Stimulated activated memory B cell treated with anti-CD40 and anti-IgM and Interleukin-4, amounts not matched to agents 10 μg/mL and 1 μg/mL and 100 μg/mL, for 72 hours (primary cell): ENCODE data around the gene EXD3.
A peak's percentile ranks its signal among the peaks of the same experiment; 100 is the strongest.

Experiments
- ATAC-seq: fragments of 150-1000 bp; cut with Tn5 transposase; 2 replicates; pipeline ENCODE4 v1.10.0; 2021
- H3K27ac Mint-ChIP-seq: one replicate; pipeline ENCODE4 v1.8.0; 2022; ENCODE audit warnings: mild to moderate bottlenecking, mixed read lengths
- H3K27me3 Mint-ChIP-seq: one replicate; pipeline ENCODE4 v1.8.0; 2022; ENCODE audit warnings: mixed read lengths
- H3K36me3 Mint-ChIP-seq: one replicate; pipeline ENCODE4 v1.8.0; 2022; ENCODE audit warnings: mixed read lengths
- H3K4me1 Mint-ChIP-seq: one replicate; pipeline ENCODE4 v1.8.0; 2022; ENCODE audit warnings: mixed read lengths
- H3K4me3 Mint-ChIP-seq: one replicate; pipeline ENCODE4 v1.8.0; 2022; ENCODE audit warnings: mild to moderate bottlenecking, moderate library complexity, mixed read lengths
- H3K9me3 Mint-ChIP-seq: one replicate; pipeline ENCODE4 v1.8.0; 2022; ENCODE audit warnings: mixed read lengths

Gene EXD3

GRCh38 chr9:137461316-137461662, 38.3 kb upstream of the EXD3 start:
- Mint-ChIP-seq H3K4me1 (peaks cover 26% of the 10 kb centered on the region), H3K9me3 (no peaks in the 10 kb centered on the region), H3K27ac (peak overlapping the region; percentile 77), H3K4me3 (peak overlapping the region; percentile 26), H3K27me3 (no peaks in the 10 kb centered on the region), H3K36me3 (peaks cover 7% of the 10 kb centered on the region)
- ATAC-seq, result no peak

DNA sequence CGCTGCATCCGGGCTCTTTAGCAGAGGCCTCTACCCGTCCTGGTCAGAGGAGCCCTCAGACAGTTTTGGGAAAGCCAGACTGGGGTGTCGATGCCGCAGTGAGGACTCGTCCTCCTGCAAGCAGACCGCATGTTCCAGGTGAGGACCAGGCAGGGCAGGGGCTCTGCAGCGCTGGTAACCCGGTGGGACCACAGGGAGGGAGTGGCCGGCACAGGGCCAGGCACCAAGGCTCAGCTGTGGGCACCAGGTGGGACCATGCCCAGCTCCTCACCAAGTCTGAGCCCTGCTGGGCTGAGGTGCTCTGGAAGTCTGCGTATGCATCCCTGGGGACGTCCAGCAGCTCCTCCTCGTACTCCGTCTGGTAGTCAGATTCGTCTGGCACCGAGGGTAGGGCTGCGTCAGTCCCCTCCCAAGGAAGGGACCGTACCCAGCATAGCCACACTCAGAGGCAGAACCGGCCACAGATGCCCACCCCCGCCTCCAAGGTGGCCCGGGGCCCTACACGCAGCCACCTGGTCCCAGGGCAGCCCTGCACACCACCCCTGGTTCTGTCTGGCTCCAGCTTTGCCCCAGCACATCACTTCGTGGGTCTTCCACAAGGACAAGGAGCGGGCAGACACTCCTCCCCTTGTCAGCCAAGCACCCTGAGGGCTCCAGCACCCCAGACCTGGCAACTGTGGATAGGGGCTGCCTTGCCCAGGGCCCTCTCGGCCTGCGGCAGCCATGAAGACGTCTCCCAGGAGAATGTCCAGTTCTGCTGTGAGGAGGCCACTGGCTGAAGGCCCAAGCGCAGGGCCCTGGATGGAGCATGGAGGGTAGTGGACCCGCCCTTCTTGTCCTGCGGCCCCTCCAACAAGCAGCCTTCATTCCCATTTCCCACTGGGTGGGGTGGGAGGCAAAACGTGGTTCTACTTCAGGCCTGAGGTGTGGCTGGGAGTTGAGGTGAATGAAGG, 37.7 kb upstream of the EXD3 start:
- Mint-ChIP-seq H3K27ac (peak overlapping the region; percentile 77), H3K4me1 (peaks cover 32% of the 10 kb centered on the region), H3K4me3 (peak overlapping the region; percentile 26), H3K9me3 (no peaks in the 10 kb centered on the region), H3K36me3 (peaks cover 13% of the 10 kb centered on the region), H3K27me3 (no peaks in the 10 kb centered on the region)
- no peak for ATAC-seq

GRCh38 chr9:137459601-137460362, 36.8 kb upstream of the EXD3 start:
- Mint-ChIP-seq H3K9me3 (no peaks in the 10 kb centered on the region), H3K27ac (peak overlapping the region; percentile 62), H3K27me3 (no peaks in the 10 kb centered on the region), H3K36me3 (peaks cover 14% of the 10 kb centered on the region), H3K4me1 (peaks cover 37% of the 10 kb centered on the region), H3K4me3 (peak overlapping the region; percentile 65)
- no peak for ATAC-seq

GRCh38 chr9:137459152-137459600, 36.2 kb upstream of the EXD3 start, which contains the start of gene NSMF:
NSMF (minus strand) TSS chr9:137459334; CDS start chr9:137459102, 232 bp downstream.
- H3K4me3 Mint-ChIP-seq, result peak within 1 kb of the TSS; percentile 65
- H3K4me1 Mint-ChIP-seq, result peaks cover 44% of the 10 kb centered on the region
- peak; percentile 84 for ATAC-seq

DNA sequence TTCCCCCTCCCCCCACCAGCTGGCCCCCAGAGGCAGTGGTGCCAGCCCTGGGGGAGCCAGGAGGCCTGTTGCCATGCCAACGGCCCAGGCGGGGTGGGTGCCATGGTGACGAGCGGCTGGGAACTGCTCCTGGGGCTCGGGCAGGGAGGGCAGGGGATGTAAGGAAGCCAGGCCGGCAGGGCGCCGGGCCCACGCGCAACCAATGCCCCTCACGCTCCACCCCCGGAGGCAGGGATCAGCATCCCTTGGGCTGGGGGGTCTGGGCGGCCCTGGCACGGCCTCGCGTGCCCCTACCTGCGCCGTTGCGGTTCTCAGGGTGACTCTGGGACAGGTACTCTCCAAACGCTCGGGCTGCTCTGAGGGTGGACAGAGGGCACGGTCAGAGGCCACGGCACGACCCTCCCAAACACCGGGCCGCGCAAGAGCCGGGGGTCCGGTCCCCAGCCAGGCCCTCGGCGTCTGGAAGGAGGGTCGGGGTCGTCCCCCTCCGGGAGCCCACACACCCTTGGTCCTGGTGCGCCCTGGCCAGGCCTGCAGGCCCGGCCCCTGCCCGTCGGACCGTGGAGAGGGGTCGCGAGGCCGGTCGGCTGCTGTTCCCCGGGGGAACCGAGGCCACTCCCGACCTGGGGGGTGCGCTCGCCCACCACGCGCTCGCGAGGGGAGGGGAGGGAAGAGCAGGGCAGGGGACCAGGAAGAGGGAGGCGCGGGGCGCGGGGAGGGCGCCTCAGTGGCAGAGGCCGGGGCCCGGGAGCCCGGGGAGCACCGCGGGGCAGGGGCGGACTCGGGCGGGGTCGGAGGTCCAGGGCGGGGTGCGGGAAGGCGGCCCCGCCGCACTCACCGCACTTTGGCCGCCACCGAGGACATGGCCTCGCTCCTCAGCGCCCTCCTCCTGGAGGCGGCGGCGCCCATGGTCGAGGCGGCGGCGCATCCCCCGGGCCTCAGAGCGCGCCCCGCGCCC, 35.5 kb upstream of the EXD3 start:
- Mint-ChIP-seq H3K27me3 (no peaks in the 10 kb centered on the region), H3K4me1 (peaks cover 48% of the 10 kb centered on the region), H3K36me3 (peaks cover 14% of the 10 kb centered on the region), H3K9me3 (no peaks in the 10 kb centered on the region), H3K27ac (no peak overlapping the region), H3K4me3 (peak overlapping the region; percentile 47)
- ATAC-seq, result peak; percentile 5

More at GRCh38 chr9:137459152-137459600, 36.2 kb upstream of the EXD3 start, which contains the start of gene NSMF:
- Mint-ChIP-seq H3K27ac (peak within 1 kb of the TSS; percentile 62), H3K27me3 (no peaks in the 10 kb centered on the region), H3K36me3 (peaks cover 14% of the 10 kb centered on the region), H3K9me3 (no peaks in the 10 kb centered on the region)

GRCh38 chr9:137457406-137458193, 34.6 kb upstream of the EXD3 start:
- no peak overlapping the region for H3K27ac Mint-ChIP-seq
- no peaks in the 10 kb centered on the region for H3K27me3 Mint-ChIP-seq
- no peaks in the 10 kb centered on the region for H3K9me3 Mint-ChIP-seq
- H3K4me1 Mint-ChIP-seq, result peaks cover 50% of the 10 kb centered on the region
- ATAC-seq, result no peak
- H3K36me3 Mint-ChIP-seq, result peaks cover 14% of the 10 kb centered on the region
- H3K4me3 Mint-ChIP-seq, result peak overlapping the region; percentile 69

GRCh38 chr9:137456864-137457405, 34.0 kb upstream of the EXD3 start:
- Mint-ChIP-seq H3K4me1 (peaks cover 55% of the 10 kb centered on the region), H3K9me3 (peaks cover 4% of the 10 kb centered on the region), H3K4me3 (no peak overlapping the region), H3K27me3 (no peaks in the 10 kb centered on the region), H3K36me3 (peaks cover 20% of the 10 kb centered on the region), H3K27ac (no peak overlapping the region)
- ATAC-seq, result no peak

DNA sequence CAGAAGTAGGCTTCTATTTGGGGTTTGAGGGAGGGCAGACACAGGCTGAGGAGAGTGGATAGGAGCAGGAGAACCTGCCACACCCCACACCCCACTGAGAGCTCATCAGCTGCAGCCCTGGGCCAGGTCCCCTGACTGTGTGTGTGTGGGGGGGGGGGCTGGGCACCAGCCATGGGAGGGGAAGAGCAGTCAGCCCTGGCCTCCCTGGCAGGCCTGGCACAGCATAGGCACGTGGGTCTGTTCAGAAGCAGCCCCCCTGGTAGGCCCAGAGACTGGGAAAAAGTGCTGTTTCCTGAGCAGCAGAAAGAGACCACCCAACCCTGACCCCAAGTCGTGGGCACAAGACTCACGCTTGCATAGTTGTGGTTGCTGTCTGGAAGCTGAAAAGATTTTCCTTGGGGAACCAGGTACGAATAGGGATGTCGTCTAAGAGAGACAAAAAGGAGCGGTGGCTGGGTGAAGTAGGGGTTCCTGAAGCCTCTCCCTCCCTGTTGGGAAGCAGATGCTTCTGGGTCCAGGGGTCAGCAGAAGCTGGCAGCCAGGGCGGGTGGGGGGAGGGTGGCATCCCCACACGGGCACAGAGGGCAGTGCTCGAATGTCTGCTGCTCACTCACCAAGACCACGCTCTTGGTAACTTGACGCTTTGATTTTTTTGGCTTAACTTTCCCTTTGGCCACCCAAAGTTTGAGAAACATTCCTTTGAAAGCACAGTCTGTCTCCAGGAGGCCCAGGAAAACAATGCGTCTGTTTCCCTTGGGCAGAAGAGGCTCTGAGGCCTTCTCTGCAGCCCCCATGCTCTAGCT, 33.3 kb upstream of the EXD3 start:
- ATAC-seq, result no peak
- Mint-ChIP-seq H3K9me3 (peaks cover 5% of the 10 kb centered on the region), H3K4me3 (peak overlapping the region; percentile 45), H3K4me1 (peaks cover 55% of the 10 kb centered on the region), H3K36me3 (peaks cover 23% of the 10 kb centered on the region), H3K27ac (peak overlapping the region; percentile 55), H3K27me3 (no peaks in the 10 kb centered on the region)

DNA sequence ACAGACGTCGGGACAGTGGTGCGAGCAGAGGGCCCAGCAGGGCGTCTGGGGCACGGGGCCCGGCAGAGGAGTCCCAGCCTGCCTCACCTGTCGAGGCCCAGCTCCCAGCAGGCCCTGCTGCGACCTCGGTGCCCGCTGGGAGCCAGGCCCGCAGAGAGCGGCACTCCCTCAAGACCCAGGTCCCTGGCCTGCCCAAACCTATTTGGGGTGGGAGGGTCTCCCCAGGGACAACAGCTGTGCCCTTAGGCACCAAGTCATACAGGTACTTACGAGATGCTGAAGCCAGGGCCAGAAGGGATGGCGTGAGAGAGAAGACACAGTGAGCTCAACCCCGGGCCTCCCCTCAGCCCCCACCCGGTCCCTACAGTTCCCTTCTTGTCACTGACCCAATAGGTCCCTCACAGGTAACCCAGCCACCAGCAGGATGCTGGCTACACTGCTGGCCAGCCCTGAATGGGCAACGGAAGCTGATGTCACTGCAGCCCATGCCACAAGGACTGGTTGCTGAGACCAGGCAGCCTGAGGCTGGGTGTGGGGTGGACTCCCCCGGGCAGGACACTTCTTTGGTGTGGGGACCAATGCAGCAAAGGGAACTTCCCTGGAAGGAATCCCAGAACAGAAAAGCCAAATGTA, 32.5 kb upstream of the EXD3 start:
- Mint-ChIP-seq H3K4me1 (peaks cover 55% of the 10 kb centered on the region), H3K27me3 (no peaks in the 10 kb centered on the region), H3K27ac (peak overlapping the region; percentile 55), H3K4me3 (peak overlapping the region; percentile 45), H3K9me3 (peaks cover 5% of the 10 kb centered on the region), H3K36me3 (peaks cover 23% of the 10 kb centered on the region)
- no peak for ATAC-seq

- Mint-ChIP-seq H3K4me1 (peaks cover 59% of the 10 kb centered on the region), H3K9me3 (peaks cover 5% of the 10 kb centered on the region), H3K27ac (peak overlapping the region; percentile 77), H3K4me3 (peak overlapping the region; percentile 80), H3K27me3 (no peaks in the 10 kb centered on the region), H3K36me3 (peaks cover 29% of the 10 kb centered on the region)
- no peak for ATAC-seq
These were observed 31.8 kb upstream of the EXD3 start for GRCh38 chr9:137454597-137455358.

GRCh38 chr9:137454145-137454596, 31.2 kb upstream of the EXD3 start:
- Mint-ChIP-seq H3K27ac (peak overlapping the region; percentile 77), H3K4me1 (peaks cover 57% of the 10 kb centered on the region), H3K27me3 (no peaks in the 10 kb centered on the region), H3K36me3 (peaks cover 35% of the 10 kb centered on the region), H3K9me3 (peaks cover 5% of the 10 kb centered on the region), H3K4me3 (peak overlapping the region; percentile 80)
- peak; percentile 22 for ATAC-seq

GRCh38 chr9:137453643-137454081, 30.7 kb upstream of the EXD3 start:
- H3K4me3 Mint-ChIP-seq, result peak overlapping the region; percentile 62
- H3K36me3 Mint-ChIP-seq, result peaks cover 39% of the 10 kb centered on the region
- peak overlapping the region; percentile 77 for H3K27ac Mint-ChIP-seq
- peaks cover 5% of the 10 kb centered on the region for H3K9me3 Mint-ChIP-seq
- no peaks in the 10 kb centered on the region for H3K27me3 Mint-ChIP-seq
- H3K4me1 Mint-ChIP-seq, result peaks cover 57% of the 10 kb centered on the region
- ATAC-seq, result peak; percentile 63
